GM10266 (cell line): Measurements from ENCODE around the gene BBS9.

Experiments
- DNase-seq: peaks from one replicate; pipeline ENCODE4 v3.0.0; 2012; ENCODE audit errors: extremely low spot score
- TF ChIP-seq, protein P1 (sequence below): IDR thresholded peaks from 2 replicates; pipeline ENCODE4 v1.5.1; 2012; ENCODE audit warnings: mild to moderate bottlenecking, low read depth; ENCODE audit not compliant: control insufficient read depth, insufficient read depth; ENCODE audit errors: missing control alignments

Gene BBS9

DNA sequence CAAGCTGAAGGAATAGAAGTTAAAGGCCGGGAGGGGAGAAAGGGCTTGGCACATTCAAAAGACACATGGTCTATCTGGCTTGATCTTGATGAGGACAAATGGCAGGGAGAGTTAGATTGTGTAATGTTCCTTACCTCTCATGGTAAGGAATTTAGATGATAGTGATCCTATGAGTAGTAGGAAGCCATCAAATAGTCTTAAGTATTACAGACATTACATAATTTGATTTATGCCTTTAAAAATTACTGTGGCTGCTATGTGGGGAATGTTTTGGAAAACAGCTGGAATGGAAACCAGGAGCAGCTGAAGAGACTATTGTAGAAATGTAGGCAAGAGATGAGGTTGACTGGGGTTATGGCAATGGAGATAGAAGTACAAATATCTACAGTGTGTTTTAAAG lies 424.7 kb downstream of the BBS9 start:
- DNase-seq: no peak
- TF ChIP-seq, protein P1, sequence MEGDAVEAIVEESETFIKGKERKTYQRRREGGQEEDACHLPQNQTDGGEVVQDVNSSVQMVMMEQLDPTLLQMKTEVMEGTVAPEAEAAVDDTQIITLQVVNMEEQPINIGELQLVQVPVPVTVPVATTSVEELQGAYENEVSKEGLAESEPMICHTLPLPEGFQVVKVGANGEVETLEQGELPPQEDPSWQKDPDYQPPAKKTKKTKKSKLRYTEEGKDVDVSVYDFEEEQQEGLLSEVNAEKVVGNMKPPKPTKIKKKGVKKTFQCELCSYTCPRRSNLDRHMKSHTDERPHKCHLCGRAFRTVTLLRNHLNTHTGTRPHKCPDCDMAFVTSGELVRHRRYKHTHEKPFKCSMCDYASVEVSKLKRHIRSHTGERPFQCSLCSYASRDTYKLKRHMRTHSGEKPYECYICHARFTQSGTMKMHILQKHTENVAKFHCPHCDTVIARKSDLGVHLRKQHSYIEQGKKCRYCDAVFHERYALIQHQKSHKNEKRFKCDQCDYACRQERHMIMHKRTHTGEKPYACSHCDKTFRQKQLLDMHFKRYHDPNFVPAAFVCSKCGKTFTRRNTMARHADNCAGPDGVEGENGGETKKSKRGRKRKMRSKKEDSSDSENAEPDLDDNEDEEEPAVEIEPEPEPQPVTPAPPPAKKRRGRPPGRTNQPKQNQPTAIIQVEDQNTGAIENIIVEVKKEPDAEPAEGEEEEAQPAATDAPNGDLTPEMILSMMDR: no peak

DNA sequence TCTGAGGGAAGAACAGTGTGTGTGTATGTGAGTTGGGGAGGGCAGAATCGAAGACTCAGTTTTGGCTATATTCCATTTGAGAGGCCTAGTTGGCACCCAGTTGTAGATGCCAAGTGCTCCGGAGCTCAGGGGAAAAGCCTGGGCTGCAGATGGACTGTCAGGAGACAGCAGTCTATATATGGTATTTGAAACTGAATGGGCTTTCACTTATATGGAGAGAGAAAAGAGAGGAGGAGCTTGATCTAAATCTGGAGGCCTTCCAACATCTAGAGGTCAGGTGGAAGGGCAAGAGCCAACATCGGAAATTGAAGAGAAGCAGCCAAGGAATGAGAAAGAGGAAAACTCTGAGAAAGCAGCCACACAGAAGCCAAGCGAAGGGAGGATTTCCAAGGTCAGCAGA lies 425.2 kb downstream of the BBS9 start:
- TF ChIP-seq, protein P1: no peak
- DNase-seq: no peak

DNA sequence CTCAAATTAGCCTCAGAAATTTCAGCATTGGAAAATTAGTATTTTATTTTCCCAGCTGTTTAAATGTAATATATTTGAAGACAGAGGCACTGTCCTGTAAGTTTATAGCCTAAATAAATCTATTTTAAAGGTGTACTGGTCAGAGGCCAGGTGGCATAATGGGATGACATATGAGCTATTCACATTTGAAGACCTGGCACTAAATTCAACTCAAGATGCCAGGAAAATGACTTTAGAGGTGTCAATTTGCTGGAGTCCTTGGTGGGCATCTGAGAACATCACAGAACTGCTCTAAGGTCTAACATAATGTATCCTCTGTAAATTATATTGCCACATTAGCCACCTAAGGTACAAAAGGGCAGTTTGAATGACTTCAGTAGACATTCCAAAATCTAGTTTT lies 427.1 kb downstream of the BBS9 start:
- TF ChIP-seq, protein P1: no peak

DNA sequence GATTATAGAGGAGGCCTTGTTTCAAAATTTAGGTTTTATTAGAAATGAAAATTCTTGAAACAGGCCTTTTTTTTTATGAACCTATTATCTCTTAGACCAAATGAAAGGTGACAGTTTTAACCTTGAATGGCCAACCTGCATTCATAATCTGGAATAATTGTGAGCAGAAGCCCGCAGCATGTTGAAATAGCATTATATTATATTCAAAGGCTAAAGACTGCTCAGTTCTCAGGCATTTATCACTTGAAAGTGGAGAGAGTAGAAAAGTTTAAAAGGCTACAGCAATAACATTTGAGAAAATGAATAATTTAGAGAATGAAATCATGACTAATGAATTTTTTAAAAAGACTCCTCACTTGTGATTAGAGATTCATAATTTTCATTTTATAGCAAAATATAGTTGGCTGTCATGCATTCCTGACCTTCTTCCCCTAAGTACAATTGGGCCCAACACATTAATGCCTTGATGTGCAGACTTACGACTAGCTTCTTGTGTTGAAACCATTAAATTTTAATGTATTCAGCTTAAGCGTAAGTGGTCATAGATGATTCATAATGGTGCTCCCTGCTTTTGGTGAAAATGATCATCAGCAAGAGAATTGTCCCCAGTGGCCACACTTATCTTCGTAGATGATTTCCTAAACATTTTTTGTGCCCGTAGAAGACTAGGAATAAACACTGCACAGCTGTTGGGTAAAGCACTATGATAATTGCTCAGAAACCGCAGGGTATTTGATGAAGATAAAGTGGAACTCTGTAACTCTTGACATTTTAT lies 429.4 kb downstream of the BBS9 start:
- TF ChIP-seq, protein P1: no peak
- no peak for DNase-seq

More for the DNA sequence above, 427.1 kb downstream of the BBS9 start:
- no peak for DNase-seq

DNA sequence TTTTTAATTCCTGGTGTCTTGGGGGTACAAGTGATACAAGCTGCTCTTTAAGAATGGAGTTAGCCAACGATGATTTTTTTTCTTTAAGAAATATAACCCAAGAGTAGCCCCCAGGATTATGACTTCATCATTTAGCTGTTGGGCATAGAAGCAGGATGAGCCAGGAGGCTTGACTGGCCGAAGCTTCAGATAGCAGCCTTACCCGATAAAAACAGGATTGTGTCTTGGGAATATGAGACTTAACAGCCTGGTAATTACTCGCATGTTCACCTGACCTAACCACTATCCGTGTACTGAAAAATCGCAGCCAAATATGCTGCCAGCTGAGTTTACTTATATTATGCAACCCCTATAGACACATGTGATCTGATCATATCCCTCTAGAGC lies 430.0 kb downstream of the BBS9 start:
- no peak for DNase-seq
- TF ChIP-seq, protein P1: no peak

DNA sequence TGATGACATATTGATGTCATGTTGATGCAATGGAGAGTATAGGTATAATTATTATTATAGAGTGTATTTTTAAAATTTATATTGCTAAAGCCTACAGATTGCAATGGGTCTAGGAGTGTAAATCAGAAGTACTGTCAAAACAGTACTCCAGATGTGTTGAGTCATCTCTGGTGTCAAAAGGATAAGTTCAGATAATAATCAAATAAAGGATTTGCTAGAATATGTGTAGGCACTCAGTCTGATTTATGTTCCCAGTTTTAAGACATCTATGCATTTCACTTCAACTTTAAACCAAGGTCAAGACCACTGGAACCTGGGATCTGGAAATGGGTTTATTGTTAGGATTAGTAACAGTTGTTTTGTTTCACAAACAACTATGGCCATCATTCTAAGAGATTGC lies 433.6 kb downstream of the BBS9 start:
- TF ChIP-seq, protein P1: no peak
- DNase-seq: no peak

DNA sequence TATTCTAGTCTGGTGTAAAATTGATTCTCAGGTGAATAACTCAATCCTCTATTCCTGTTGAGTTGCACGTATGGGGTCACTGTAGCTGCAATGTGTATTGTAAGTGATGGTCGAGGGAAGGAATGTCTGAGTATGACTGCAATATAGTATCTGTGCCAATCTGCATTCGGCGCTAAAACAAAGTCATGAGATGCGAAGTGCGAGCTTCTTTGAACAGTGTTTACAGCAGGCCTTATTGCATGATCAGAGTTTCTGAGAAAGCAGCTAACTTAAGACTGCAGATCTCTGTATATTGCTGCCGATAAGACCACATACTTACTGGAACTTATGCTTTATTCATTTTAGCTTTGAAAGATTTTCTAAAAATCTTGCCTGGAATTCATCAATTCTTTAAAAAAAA lies 434.3 kb downstream of the BBS9 start:
- TF ChIP-seq, protein P1: no peak
- no peak for DNase-seq
